Measurements from ENCODE around the gene CXorf58. TPM values are rescaled to one million over a fixed set of nuclear protein-coding genes. Genes with fewer than 3 reads are reported as not detected.

The CXorf58 gene
- total RNA-seq, 4 donors from 2014 or later: not detected

DNA sequence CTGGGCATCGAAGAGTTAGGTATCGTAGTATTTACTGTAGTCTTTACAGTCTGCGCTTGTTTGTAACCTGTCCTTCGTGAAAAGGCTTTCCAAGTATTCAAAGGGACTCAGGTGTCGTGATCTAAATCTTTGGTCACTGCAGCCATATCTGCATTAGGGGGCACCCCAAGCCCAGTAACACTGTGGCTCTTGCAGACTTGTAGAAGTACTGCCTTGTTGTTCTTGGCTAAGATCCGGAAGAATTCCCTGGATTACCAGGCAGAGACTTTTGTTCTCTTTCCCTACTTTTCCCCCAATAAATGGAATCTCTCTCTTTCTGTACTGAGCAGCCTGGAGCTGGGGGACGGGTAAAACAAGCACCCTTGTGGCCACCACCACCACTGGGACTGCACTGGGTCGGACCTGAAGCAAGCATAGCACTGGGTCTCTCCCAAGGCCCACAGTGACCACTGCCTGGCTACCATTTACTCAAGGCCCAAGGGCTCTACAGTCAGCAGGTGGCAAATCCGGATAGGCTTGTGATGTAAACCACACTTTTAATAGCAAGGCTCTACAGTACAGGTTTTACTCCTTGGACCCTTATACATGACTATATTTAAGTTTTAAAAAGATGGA, 12.0 kb downstream of the CXorf58 start:
- ATAC-seq (ENCODE audit: low FRiP score) (no peak), DNase-seq (ENCODE audit: low spot score) (no peak)
- TF ChIP-seq, protein P1, sequence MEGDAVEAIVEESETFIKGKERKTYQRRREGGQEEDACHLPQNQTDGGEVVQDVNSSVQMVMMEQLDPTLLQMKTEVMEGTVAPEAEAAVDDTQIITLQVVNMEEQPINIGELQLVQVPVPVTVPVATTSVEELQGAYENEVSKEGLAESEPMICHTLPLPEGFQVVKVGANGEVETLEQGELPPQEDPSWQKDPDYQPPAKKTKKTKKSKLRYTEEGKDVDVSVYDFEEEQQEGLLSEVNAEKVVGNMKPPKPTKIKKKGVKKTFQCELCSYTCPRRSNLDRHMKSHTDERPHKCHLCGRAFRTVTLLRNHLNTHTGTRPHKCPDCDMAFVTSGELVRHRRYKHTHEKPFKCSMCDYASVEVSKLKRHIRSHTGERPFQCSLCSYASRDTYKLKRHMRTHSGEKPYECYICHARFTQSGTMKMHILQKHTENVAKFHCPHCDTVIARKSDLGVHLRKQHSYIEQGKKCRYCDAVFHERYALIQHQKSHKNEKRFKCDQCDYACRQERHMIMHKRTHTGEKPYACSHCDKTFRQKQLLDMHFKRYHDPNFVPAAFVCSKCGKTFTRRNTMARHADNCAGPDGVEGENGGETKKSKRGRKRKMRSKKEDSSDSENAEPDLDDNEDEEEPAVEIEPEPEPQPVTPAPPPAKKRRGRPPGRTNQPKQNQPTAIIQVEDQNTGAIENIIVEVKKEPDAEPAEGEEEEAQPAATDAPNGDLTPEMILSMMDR (IDR thresholded peaks at IDR 0.05): no peak

DNA sequence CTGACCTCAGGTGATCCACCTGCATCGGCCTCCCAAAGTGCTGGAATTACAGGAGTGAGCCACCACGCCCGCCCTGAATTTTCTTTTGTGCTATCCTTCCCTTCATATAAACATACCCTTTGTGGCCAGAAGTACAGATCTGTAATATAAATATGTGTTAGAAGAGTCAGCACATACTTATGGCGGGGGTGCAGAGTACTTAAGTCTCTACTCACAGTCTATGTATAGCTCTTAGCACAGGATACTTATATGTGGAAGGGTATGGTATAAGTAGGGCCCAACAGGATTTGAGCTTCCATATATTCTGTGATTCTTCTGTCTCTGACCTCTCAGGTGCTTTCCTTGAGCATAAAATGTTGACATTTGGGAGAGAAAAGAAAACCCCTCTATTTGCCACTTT, 18.2 kb downstream of the CXorf58 start:
- ATAC-seq (ENCODE audit: low FRiP score) (no peak), DNase-seq (ENCODE audit: low spot score) (no peak)
- TF ChIP-seq, protein P1 (IDR thresholded peaks at IDR 0.05): no peak

DNA sequence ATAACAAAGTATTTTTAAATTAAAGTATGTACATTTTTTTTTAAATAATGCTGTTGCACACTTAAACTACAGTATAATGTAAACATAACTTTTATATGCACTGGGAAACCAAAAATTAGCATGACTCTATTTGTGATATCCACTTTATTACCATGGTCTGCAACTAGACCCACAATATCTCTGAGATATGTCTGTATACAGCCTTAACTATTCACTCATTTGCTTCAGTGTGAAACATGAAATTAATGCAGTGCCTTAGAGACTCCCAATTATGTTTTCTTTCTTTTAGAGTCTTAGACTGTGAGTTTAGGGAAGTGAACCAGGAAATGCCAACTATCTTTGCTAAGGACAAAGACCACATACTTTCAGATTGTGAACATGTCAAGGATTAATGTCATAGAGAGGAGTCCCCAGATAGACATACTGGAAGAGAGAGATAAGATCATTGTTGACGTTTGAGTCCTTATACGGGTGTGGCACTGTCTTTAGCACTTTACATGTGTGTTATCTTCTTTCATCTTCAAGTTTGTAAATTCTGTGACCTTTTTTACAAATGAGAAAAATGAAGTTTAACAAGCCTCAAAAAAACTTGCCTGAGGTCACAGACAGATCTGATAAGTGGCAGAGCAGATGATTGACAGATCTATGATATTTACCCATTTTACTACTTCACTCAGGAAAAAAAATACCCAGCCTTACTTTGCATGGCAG, 23.2 kb downstream of the CXorf58 start:
- ATAC-seq (ENCODE audit: low FRiP score) (no peak), DNase-seq (ENCODE audit: low spot score) (no peak)
- TF ChIP-seq, protein P1 (IDR thresholded peaks at IDR 0.05): no peak

DNA sequence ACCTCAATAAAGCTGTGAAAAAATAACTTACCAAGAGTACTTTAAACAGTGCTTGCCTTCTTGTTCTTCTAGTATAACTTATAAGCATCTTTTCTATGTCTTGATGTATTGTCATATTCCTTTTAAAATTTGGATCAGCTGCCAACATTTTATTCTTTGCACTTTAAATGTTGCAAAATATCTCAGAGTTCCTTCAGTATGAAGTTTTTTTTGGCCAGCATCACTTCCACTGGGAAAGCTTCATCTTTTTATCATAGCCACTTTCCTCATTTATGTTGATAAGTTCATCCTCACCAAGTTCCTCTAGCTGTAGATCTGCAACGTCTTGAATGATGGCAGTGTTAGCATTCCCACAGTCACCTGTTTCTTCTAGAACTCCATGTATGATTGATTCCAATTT, 24.2 kb downstream of the CXorf58 start:
- DNase-seq (ENCODE audit: low spot score) (no peak), ATAC-seq (ENCODE audit: low FRiP score) (no peak)
- TF ChIP-seq, protein P1 (IDR thresholded peaks at IDR 0.05): no peak

DNA sequence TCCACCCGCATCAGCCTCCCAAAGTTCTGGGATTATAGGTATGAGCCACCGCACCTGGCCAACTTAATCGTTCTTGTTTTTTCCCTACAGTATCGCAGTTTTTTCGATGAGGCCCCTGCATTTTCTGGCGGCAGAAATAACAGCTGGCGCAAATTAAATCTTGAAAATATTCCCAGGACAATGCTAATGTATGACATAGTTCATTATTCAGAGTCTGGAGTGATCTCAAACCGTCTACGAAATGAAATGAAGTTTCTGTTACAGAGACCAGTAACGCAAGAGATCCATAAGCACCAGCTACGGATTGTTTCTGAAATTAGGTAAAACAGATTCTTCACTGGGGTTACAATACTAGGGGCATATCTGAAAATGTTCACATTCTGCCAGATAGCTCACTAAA, 27.3 kb downstream of the CXorf58 start:
- ATAC-seq (ENCODE audit: low FRiP score): no peak
- no peak for DNase-seq (ENCODE audit: low spot score)
- TF ChIP-seq, protein P1 (IDR thresholded peaks at IDR 0.05): no peak

DNA sequence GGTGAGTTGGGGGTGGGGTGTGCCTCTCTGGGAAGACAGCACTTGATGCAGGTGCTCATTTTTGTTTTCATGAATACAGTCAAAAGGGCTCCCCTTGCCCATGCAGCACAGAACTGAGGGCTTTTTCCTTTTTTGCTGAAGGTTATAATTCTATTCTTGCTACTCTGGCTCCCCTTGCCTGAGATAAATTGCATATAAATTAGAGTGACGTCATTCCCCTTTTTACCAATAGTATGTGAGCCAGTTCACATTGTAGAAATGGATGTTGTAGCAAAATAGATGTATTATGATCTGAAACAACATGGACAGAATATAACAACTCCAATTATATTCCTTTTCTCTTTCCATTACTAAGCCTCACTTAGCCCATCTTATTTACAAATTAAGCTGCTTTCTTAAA, 28.4 kb downstream of the CXorf58 start:
- no peak for ATAC-seq (ENCODE audit: low FRiP score)
- TF ChIP-seq, protein P1 (IDR thresholded peaks at IDR 0.05): no peak
- no peak for DNase-seq (ENCODE audit: low spot score)

DNA sequence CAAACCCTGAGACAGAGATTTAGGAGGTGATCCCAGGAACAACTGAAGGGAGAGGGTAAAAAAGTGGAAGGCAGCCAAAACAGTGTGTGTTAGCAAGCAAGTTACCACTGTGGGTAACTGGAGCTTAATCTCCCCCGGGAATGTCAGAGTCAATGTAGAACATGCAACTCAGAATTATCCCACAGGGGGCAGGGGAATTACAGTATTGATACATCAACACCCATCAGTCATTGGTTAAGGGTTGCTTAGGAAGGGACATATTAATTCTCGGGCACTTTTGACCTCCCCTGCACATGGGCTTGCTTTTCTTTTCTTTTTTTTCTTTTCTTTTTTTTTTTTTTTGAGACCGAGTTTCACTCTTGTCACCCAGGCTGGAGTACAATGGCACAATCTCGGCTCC, 29.3 kb downstream of the CXorf58 start:
- ATAC-seq (ENCODE audit: low FRiP score) (no peak), DNase-seq (ENCODE audit: low spot score) (no peak)
- TF ChIP-seq, protein P1 (IDR thresholded peaks at IDR 0.05): no peak
